NCI-H510A (cell line): ENCODE data around the gene SH3BP5.

ENCODE experiments used
- DNase-seq: peaks from one replicate; lab custom pipeline; 2025; lab: John Stamatoyannopoulos, UW

SH3BP5 gene

GRCh38 chr3:15347063-15347736 lies 14.8 kb upstream of the SH3BP5 start:
- no peak for DNase-seq

- no peak for DNase-seq
These were observed 14.1 kb upstream of the SH3BP5 start for GRCh38 chr3:15346516-15346915.

- DNase-seq: no peak
These were observed 13.3 kb upstream of the SH3BP5 start for GRCh38 chr3:15345608-15346137.

GRCh38 chr3:15345066-15345607 lies 12.8 kb upstream of the SH3BP5 start:
- peak; percentile 78 for DNase-seq

GRCh38 chr3:15342945-15343344 lies 10.6 kb upstream of the SH3BP5 start:
- DNase-seq: no peak

- no peak for DNase-seq
These were observed 9.9 kb upstream of the SH3BP5 start for GRCh38 chr3:15342246-15342645.

- no peak for DNase-seq
These were observed 8.8 kb upstream of the SH3BP5 start for GRCh38 chr3:15341030-15341726.

GRCh38 chr3:15339786-15340215 lies 7.4 kb upstream of the SH3BP5 start:
- DNase-seq: no peak

- no peak for DNase-seq
These were observed 6.6 kb upstream of the SH3BP5 start for GRCh38 chr3:15339001-15339400.

- DNase-seq: no peak
These were observed 5.6 kb upstream of the SH3BP5 start for GRCh38 chr3:15337963-15338362.

- DNase-seq: no peak
These were observed 3.7 kb upstream of the SH3BP5 start for GRCh38 chr3:15336057-15336456.

GRCh38 chr3:15333956-15334263 lies 1.5 kb upstream of the SH3BP5 start:
- DNase-seq: no peak

GRCh38 chr3:15333099-15333955 lies 941 bp upstream of the SH3BP5 start:
- DNase-seq: no peak

GRCh38 chr3:15331606-15332404 lies 581 bp downstream of the SH3BP5 start:
- DNase-seq: no peak

- DNase-seq: no peak
These were observed 1.2 kb downstream of the SH3BP5 start for GRCh38 chr3:15331072-15331605.

GRCh38 chr3:15330031-15330596 lies 2.3 kb downstream of the SH3BP5 start:
- peak; percentile 33 for DNase-seq

GRCh38 chr3:15329046-15330005 lies 3.1 kb downstream of the SH3BP5 start:
- no peak for DNase-seq

GRCh38 chr3:15327941-15328340 lies 4.4 kb downstream of the SH3BP5 start:
- peak; percentile 82 for DNase-seq

- DNase-seq: no peak
These were observed 5.7 kb downstream of the SH3BP5 start for GRCh38 chr3:15326673-15327072.

- DNase-seq: no peak
These were observed 6.3 kb downstream of the SH3BP5 start for GRCh38 chr3:15326037-15326436.
